Measurements from ENCODE around the gene SLC25A19. TPM values are rescaled to one million over a fixed set of nuclear protein-coding genes. Genes with fewer than 3 reads are reported as not detected.

SLC25A19 gene
- total and polyA plus RNA-seq, 2 of the 8 experiments (the other 6 are each of a cell fraction or from before 2014, with no cell fraction given), result 28.6 to 32.6 TPM

GRCh38 chr17:75325827-75326225 lies 36.6 kb upstream of the SLC25A19 start (continued):
- TF ChIP-seq CHD7 (IDR thresholded peaks at IDR 0.05; ENCODE audit: insufficient replicate concordance, low read length) (no peak), SP1 (IDR thresholded peaks at IDR 0.05; ENCODE audit: low read depth, low read length) (no peak), NANOG (IDR thresholded peaks at IDR 0.05; ENCODE audit: insufficient read depth, low read depth, low read length, poor library complexity, severe bottlenecking) (no peak), RBBP5 (IDR thresholded peaks at IDR 0.05; ENCODE audit: borderline replicate concordance, low read depth, low read length) (no peak), SUZ12 (IDR thresholded peaks at IDR 0.05; ENCODE audit: low read length) (no peak), ZNF274 (IDR thresholded peaks at IDR 0.05; ENCODE audit: borderline replicate concordance, extremely low read depth, low read length) (no peak), HDAC2 (IDR thresholded peaks at IDR 0.05; ENCODE audit: borderline replicate concordance in 1 of 2, low read depth in 2 of 2, low read length in 2 of 2) (no peak), RXRA (IDR thresholded peaks at IDR 0.05; ENCODE audit: insufficient read depth, low read depth, low read length) (no peak)
